Measurements from ENCODE around the gene SIPA1L2. TPM values are rescaled to one million over a fixed set of nuclear protein-coding genes. Genes with fewer than 3 reads are reported as not detected.
"Not testable (repeated sequence)": the region's sequence is repeated elsewhere in the genome, so short reads cannot be mapped to it uniquely, and the experiment has no call there.

SIPA1L2 gene
- total RNA-seq, 1 donor from 2014 or later: 28.3 TPM

DNA sequence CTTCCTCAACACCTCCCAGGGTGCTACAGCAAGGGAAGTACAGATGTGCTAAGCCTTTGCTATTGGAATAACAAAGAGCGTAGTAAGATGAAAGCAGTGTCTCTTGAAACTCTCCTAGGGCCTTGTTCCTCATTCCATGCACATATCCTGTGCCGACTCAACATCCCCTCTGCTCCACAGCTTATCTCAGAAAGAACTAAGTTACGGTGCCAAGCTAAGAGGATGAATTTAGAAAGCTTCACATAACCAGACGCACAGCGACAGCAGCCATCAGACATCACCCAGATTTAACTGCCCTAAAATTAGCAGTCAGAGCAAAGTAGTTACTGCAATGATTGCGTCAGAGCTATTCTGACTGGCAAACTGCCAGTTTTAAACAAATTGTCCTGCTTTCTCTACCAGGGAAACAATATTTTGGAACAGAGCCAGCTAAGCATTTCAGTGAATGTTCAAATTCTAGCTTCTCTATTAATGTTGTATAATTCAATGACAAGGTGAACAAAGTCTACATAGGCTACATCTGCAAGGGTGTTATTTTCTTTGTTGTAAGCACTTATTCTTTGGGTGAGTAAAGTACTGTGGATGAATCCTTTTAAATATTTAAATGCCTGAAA is 9.5 kb downstream of the SIPA1L2 start:
- no peak for DNase-seq (ENCODE audit: low spot score)

DNA sequence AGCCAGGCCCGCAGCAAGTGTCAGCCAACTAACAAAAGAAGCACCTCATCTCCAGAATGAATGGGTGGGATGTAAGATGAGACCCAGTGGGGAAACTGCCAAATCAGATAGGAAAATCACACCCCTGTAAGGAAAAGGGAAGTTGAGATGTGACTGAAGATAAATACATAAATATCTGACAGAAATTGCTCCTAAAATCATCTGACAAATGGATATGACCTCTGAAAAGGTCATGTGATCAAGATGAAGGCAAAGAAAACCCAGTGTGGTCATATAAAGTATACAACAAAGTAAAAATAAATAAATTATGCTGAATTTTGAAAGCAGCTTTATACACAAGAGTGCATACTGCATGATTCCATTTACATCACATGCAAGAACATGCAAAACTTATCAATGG is 12.7 kb downstream of the SIPA1L2 start:
- no peak for DNase-seq (ENCODE audit: low spot score)

DNA sequence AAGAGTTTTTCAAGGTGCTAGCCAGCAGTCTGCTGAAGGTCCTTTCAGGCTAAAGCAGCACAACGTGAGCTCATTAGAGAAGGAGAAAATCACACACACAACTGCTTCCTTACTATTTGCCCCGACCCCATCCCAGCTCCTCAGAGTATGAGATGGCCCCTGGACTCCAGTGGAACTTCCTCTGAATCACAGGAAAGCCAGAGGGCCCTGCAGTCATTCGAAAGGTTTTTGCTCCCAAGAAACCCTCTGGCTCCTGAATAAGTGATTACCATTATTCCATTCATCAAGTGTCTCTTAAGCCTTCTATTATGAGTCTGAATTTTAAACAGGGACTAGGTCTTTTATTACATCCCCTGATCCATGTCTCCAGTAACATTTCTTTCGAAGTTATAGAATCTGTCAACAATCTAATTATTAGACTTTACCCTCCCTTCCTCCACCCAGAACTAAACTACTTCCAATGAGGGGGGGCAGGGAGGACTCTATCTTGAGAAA is 14.6 kb downstream of the SIPA1L2 start:
- DNase-seq (ENCODE audit: low spot score): no peak

- DNase-seq (ENCODE audit: low spot score): no peak
Observed at GRCh38 chr1:232614811-232615210, 15.1 kb downstream of the SIPA1L2 start.

DNA sequence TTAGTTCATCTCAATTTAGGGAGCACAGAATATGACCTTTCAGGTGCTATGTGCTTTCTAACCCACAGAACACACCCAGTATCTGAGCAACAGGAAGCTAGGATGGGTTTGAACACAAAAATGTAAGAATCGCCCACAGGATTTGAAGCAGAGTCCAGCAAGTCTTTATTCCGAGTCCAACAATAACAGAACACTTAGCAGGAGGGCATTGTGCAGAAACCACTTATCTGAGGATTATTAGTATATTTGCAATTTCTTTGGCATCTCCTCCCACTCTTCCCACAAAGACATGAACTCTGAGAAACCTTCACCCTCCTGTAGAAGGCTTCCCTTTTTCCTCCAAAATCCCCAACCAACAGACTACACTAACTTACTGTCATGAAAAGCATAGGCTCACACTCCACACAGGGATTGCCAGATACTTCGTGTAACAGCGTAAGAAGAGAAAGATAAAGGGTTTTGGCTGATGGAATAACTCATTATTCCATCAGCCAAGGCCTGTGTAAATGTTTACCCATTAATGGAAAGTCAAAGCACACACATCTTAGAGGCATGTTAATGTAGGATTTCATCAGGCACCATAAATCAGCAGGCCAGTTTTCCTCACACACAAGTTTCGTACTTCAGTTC is 16.1 kb downstream of the SIPA1L2 start:
- DNase-seq (ENCODE audit: low spot score): no peak

GRCh38 chr1:232612836-232613235 is 17.1 kb downstream of the SIPA1L2 start:
- not testable (repeated sequence) for DNase-seq (ENCODE audit: low spot score)

DNA sequence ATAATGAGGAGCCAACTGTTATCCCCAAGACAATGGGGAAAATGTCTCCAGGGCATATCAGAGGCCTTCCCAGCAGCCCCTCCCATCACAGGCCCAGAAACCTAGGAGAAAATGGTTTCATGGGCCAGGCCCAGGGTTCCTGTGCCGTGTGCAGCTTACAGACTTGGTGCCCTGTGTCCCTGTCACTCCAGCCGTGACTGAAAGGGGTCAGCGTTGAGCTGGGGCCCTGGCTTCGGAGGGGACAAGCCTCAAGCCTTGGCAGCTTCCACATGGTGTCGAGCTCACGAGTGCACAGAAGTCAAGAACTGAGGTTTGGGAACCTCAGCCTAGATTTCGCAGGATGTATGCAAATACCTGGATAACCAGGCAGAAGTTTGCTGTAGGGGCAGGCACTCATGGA is 18.1 kb downstream of the SIPA1L2 start:
- no peak for DNase-seq (ENCODE audit: low spot score)

GRCh38 chr1:232610902-232611745 is 18.8 kb downstream of the SIPA1L2 start:
- DNase-seq (ENCODE audit: low spot score): not testable (repeated sequence)

GRCh38 chr1:232610192-232610901 is 19.6 kb downstream of the SIPA1L2 start:
- DNase-seq (ENCODE audit: low spot score): no peak

DNA sequence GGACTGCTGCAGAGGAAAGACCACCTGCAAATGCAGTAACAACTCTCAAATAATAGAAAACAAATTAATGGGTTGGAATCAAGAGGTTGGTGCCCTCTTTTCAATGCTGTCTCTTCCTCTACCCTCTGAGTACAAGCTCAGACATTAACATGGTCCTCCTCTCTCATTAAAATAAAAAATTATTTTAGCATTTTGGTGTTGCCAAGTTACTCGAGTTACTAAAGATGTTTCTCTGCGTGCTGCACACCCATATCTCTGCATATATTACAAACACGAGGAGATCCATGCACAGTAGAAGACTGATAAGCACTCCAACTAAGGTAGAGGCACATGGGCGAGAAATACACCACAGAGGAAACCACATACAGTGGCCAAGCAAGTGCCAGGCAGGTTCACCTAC is 21.5 kb downstream of the SIPA1L2 start:
- DNase-seq (ENCODE audit: low spot score): no peak

DNA sequence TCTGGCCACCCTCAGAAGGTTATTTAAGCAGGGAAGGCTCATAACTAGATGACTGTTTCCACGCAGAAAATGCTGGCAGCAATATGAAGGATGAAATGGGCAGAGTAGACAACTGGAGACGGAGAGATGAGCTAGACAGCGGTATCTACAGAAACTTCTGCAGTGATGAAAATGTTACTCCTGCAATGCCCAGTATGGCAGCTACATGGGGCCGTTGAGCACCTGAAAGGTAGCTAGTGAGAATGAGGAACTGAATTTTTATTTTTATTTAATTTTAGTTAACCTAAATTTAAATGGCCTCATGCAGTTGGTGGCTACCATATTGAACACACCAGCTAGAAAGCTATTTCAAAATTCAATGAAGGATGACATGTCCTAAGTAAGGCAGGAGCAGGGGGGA is 27.3 kb downstream of the SIPA1L2 start:
- DNase-seq (ENCODE audit: low spot score): no peak

- no peak for DNase-seq (ENCODE audit: low spot score)
Observed at GRCh38 chr1:232600424-232601258, 29.3 kb downstream of the SIPA1L2 start.

DNA sequence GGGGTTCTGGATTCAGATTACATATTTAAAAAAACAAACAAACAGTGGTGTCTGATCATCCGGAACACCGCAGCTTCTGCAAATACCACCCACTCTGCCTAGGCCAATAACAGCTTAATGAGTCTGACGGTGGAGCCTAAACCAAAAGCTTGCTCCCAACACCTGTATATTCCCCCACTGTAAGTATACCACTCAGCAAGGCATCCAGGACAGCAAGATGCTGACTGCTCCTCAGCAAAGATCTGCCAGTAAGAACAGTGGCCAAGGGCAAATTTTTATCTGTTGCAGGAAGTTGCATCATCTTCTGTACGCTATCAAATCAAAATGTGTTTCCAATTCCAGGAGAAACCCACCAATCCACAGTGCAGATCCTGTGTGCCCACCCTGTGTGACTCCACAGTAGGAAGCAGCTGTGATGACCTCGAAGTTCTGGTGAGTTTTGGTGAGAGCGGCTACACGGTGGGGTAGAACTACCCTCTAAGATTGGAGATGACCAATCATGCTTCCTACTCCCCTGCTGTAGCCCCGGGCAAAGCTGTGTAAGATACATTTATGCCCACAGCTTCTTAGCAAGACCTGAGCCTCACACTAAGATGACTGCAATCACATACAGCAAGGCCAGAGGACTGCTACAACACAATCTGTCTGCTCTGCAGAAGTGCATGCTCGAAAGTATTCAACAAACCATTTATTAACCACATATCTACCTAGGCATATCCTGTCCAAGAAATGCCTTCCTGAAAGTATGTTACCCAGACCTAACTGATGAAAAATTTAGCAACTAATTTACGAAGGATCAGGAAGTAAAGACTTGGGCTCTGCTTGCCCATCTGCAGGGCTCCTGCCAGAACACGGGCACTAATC is 30.5 kb downstream of the SIPA1L2 start:
- DNase-seq (ENCODE audit: low spot score): no peak

DNA sequence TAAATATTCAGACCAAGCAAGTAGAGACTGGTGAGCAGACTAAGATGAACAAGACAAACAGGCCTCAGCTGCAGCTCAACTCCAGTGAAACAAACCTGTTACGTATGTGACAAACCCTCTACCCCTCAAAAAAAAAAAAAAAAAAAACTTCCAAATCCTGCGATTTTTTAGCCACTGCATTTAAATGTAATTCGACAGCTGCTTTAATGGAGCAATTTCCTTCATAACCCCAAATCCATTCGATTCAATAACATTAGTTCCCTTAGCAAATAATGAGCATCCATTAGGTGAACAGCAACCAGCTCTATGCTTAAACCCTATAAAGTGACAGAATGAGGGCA is 31.1 kb downstream of the SIPA1L2 start:
- DNase-seq (ENCODE audit: low spot score): no peak

GRCh38 chr1:232598133-232598532 is 31.8 kb downstream of the SIPA1L2 start:
- DNase-seq (ENCODE audit: low spot score): no peak

DNA sequence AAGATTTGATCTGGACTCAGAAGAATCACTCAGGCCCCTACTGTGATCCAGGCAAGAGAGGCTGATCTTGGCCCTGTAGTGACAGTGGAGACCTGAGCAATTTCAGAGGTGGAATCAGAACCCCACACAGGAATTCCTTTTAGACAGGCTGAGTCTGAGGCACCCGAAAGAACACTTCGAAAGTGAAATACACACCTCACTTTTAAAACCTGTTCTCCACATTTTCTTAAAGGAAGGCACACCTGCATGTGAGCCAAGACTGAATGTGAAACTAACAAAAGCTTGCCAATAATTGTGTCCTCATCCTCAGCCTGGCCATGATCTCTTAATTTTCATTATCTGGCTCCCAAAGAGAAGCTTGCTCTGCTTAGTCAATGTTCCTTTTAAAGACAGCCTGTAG is 32.2 kb downstream of the SIPA1L2 start:
- no peak for DNase-seq (ENCODE audit: low spot score)

GRCh38 chr1:232596666-232597303 is 33.1 kb downstream of the SIPA1L2 start:
- no peak for DNase-seq (ENCODE audit: low spot score)

GRCh38 chr1:232594768-232595698 is 34.9 kb downstream of the SIPA1L2 start:
- no peak for DNase-seq (ENCODE audit: low spot score)

All from mesenteric fat pad (tissue), 1 donor.